NCI-H2171 treated with DMSO at 0.1 percent for 48 hours (cell line): ENCODE measurements around the gene PPT2.
A peak's percentile ranks its signal among the peaks of the same experiment; 100 is the strongest.
"Not testable (repeated sequence)": the region's sequence is repeated elsewhere in the genome, so short reads cannot be mapped to it uniquely, and the experiment has no call there.

Experiments
- DNase-seq: peaks from one replicate; lab custom pipeline; 2025; lab: John Stamatoyannopoulos, UW

Gene PPT2

GRCh38 chr6:32176476-32177182, 22.7 kb downstream of the PPT2 start:
- no peak for DNase-seq

GRCh38 chr6:32177183-32177787, 23.3 kb downstream of the PPT2 start:
- DNase-seq: peak; percentile 90

GRCh38 chr6:32177788-32178546, 24.0 kb downstream of the PPT2 start, which contains the start of gene RNF5:
RNF5 (plus strand) TSS chr6:32178405; CDS start chr6:32178512, 107 bp downstream.
- DNase-seq: peak; percentile 100

GRCh38 chr6:32178547-32179440, 24.9 kb downstream of the PPT2 start:
- DNase-seq: peak; percentile 33

GRCh38 chr6:32179766-32180405, 25.9 kb downstream of the PPT2 start:
- DNase-seq: no peak

- no peak for DNase-seq
Observed at GRCh38 chr6:32181148-32181702, 27.3 kb downstream of the PPT2 start.

GRCh38 chr6:32181915-32182529, 28.1 kb downstream of the PPT2 start:
- no peak for DNase-seq

- DNase-seq: no peak
Observed at GRCh38 chr6:32182555-32182981, 28.6 kb downstream of the PPT2 start.

GRCh38 chr6:32183030-32183429, 29.1 kb downstream of the PPT2 start:
- DNase-seq: no peak

GRCh38 chr6:32183483-32184083, 29.6 kb downstream of the PPT2 start:
- DNase-seq: no peak

- no peak for DNase-seq
Observed at GRCh38 chr6:32184084-32184640, 30.2 kb downstream of the PPT2 start, which contains the start of gene AGER. AGER (minus strand) TSS chr6:32184253; CDS start chr6:32184222, 31 bp downstream.

- not testable (repeated sequence) for DNase-seq
Observed at GRCh38 chr6:32185681-32186131, 31.8 kb downstream of the PPT2 start.

GRCh38 chr6:32186151-32186840, 32.4 kb downstream of the PPT2 start:
- not testable (repeated sequence) for DNase-seq

GRCh38 chr6:32187009-32187709, 33.2 kb downstream of the PPT2 start:
- DNase-seq: no peak

GRCh38 chr6:32187725-32188380, 33.9 kb downstream of the PPT2 start:
- not testable (repeated sequence) for DNase-seq

- DNase-seq: no peak
Observed at GRCh38 chr6:32188381-32189068, 34.6 kb downstream of the PPT2 start.

GRCh38 chr6:32189069-32189741, 35.3 kb downstream of the PPT2 start:
- DNase-seq: no peak
